Esophagus mucosa (tissue), 1 donor: ENCODE measurements around the gene AICDA. TPM values are rescaled to one million over a fixed set of nuclear protein-coding genes. Genes with fewer than 3 reads are reported as not detected.

Experiments used
- ATAC-seq: fragments of 200-7000 bp; cut with Tn5 transposase; one replicate; pipeline ENCODE4 v1.9.1; 2020
- total RNA-seq: library from RNA; stranded (reverse); gene quantifications from one replicate; pipeline ENCODE4 v1.2.4, GENCODE V29; 2023
- donor health status: DM: yes; HTN: yes; CAD: no.

The AICDA gene
- total RNA-seq, 1 donor from 2014 or later = not detected

GRCh38 chr12:8554451-8555195 lies 58.0 kb downstream of the AICDA start:
- ATAC-seq = peak; percentile 46

- ATAC-seq = no peak
Measured at GRCh38 chr12:8553088-8553627, 59.5 kb downstream of the AICDA start.

Other genes starting within 250 kb of the AICDA start
- not detected for gene CLEC6A, start 156.9 kb downstream of the AICDA start, total RNA-seq
- gene CLEC4D, start 99.4 kb downstream of the AICDA start, total RNA-seq = 0.24 TPM
- not detected for gene CLEC4E, start 72.0 kb downstream of the AICDA start, total RNA-seq
- 3.3 TPM for gene MFAP5, start 50.0 kb upstream of the AICDA start, total RNA-seq
- 10.6 TPM for gene RIMKLB, start 85.1 kb upstream of the AICDA start, total RNA-seq
- 720 TPM for gene A2ML1, start 209.8 kb upstream of the AICDA start, total RNA-seq